MCF 10A (cell line): Measurements from ENCODE around the gene IRF2. TPM values are rescaled to one million over a fixed set of nuclear protein-coding genes. Genes with fewer than 3 reads are reported as not detected.
"Not testable (repeated sequence)": the region's sequence is repeated elsewhere in the genome, so short reads cannot be mapped to it uniquely, and the experiment has no call there.

Experiments
- BruUV-seq: library from RNA; stranded (reverse); fragments of 400-500 nt; replicated peaks from 2 replicates; lab custom pipeline; 2021; lab: Mats Ljungman, UMichigan
- CTCF ChIA-PET: fragments of 300-600 bp; sonication (Branson Sonifier 250); formaldehyde crosslinking; extraction: SDS; loops from one replicate; lab custom pipeline; 2021; ENCODE audit warnings: antibody characterized with exemption, inconsistent platforms; lab: Yijun Ruan, JAX
- POLR2A ChIA-PET: fragments of 300-600, 350-650 bp; sonication (Branson Sonifier 250); formaldehyde crosslinking; extraction: SDS; loops from one replicate; lab custom pipeline; 2020; ENCODE audit warnings: antibody characterized with exemption, inconsistent platforms; lab: Yijun Ruan, JAX
- DNase-seq: peaks from one replicate; pipeline ENCODE4 v3.0.0-alpha.2; 2018; ENCODE audit not compliant: unreplicated experiment
- H3K27ac Mint-ChIP-seq: one replicate; pipeline ENCODE4 v1.8.0; 2022; ENCODE audit warnings: mild to moderate bottlenecking, low read depth, mixed read lengths; ENCODE audit not compliant: unreplicated experiment
- H3K27me3 Mint-ChIP-seq: one replicate; pipeline ENCODE4 v1.8.0; 2022; ENCODE audit warnings: mixed read lengths; ENCODE audit not compliant: insufficient read depth, unreplicated experiment
- H3K36me3 Mint-ChIP-seq: one replicate; pipeline ENCODE4 v1.8.0; 2022; ENCODE audit warnings: mild to moderate bottlenecking, moderate library complexity, mixed read lengths; ENCODE audit not compliant: insufficient read depth, unreplicated experiment
- H3K4me1 Mint-ChIP-seq: one replicate; pipeline ENCODE4 v1.8.0; 2022; ENCODE audit warnings: mixed read lengths; ENCODE audit not compliant: insufficient read depth, unreplicated experiment
- H3K4me3 Mint-ChIP-seq: one replicate; pipeline ENCODE4 v1.8.0; 2022; ENCODE audit warnings: mild to moderate bottlenecking, moderate library complexity, mixed read lengths; ENCODE audit not compliant: unreplicated experiment
- H3K9me3 Mint-ChIP-seq: one replicate; pipeline ENCODE4 v1.8.0; 2022; ENCODE audit warnings: mixed read lengths; ENCODE audit not compliant: unreplicated experiment
- CTCF ChIP-seq: fragments of 200-600 bp; IDR thresholded peaks from one replicate; pipeline ENCODE4 v1.8.0; 2022; ENCODE audit warnings: antibody characterized with exemption, mild to moderate bottlenecking; ENCODE audit not compliant: unreplicated experiment
- intact Hi-C: fragments of 100-400 bp; cut with micrococcal nuclease; formaldehyde crosslinking; loops from 2 replicates; pipeline ENCODE4 v1.14.1; 2022
- total RNA-seq: library from RNA; stranded (reverse); gene quantifications from 2 replicates; pipeline ENCODE4 v1.2.3, GENCODE V29; 2022

IRF2 gene
- total RNA-seq, 1 experiment from 2014 or later = 20.8 TPM

GRCh38 chr4:184342167-184342856 is 132.0 kb downstream of the IRF2 start:
- no peak overlapping the region for H3K4me3 Mint-ChIP-seq
- no peaks in the 10 kb centered on the region for H3K27me3 Mint-ChIP-seq
- ChIA-PET POLR2A (interaction anchor here (0.6 to 1.0 kb wide), 3 partner anchors 11 to 138 kb away, joined by 3 to 4 read pairs (median 4); no protein-coding TSS in a partner anchor), CTCF (interaction anchor here (0.6 kb wide), 1 partner anchor 396 kb away, joined by 3 read pairs; no protein-coding TSS in a partner anchor)
- no peak overlapping the region for H3K27ac Mint-ChIP-seq
- H3K4me1 Mint-ChIP-seq = peaks cover 9% of the 10 kb centered on the region
- H3K36me3 Mint-ChIP-seq = no peaks in the 10 kb centered on the region
- BruUV-seq = no TSS peak
- TF ChIP-seq CTCF = no peak
- intact Hi-C loops = no loop called here
- no peaks in the 10 kb centered on the region for H3K9me3 Mint-ChIP-seq
- no peak for DNase-seq

DNA sequence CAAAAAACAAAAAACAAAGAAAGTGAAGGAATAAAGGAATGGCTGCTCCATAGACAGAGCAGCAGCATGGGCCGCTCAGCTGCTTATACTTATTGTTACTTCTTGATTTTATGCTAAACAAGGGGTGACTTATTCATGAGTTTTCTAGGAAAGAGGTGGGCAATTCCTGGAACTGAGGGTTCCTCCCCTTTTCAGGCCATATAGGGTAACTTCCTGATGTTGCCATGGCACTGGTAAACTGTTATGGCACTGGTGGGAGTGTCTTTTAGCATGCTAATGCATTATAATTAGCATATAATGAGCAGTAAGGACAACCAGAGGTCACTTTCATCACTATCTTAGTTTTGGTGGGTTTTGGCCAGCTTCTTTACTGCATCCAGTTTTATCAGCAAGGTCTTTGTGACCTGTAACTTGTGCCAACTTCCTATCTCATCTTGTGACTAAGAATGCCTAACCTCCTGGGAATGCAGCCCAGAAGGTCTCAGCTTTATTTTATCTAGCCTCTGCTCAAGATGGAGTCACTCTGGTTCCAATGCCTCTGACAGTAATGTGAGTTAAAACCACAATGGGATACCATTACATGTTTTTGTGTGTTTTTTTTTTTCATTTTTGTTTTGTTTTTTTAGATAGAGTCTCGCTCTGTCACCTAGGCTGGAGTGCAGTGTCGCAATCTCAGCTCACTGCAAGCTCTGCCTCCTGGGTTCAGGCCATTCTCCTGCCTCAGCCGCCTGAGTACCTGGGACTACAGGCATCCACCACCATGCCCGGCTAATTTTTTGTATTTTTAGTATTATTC is 134.8 kb downstream of the IRF2 start:
- H3K4me1 Mint-ChIP-seq, H3K27me3 Mint-ChIP-seq, H3K27ac Mint-ChIP-seq, H3K9me3 Mint-ChIP-seq, H3K4me3 Mint-ChIP-seq, BruUV-seq, H3K36me3 Mint-ChIP-seq, intact Hi-C loops: not testable (repeated sequence)
- peak; percentile 22 for DNase-seq
- CTCF ChIA-PET = interaction anchor here (0.6 kb wide), 1 partner anchor 25 kb away, joined by 3 read pairs; no protein-coding TSS in a partner anchor
- POLR2A ChIA-PET = interaction anchor here (0.7 kb wide), 1 partner anchor 114 kb away, joined by 3 read pairs; no protein-coding TSS in a partner anchor

DNA sequence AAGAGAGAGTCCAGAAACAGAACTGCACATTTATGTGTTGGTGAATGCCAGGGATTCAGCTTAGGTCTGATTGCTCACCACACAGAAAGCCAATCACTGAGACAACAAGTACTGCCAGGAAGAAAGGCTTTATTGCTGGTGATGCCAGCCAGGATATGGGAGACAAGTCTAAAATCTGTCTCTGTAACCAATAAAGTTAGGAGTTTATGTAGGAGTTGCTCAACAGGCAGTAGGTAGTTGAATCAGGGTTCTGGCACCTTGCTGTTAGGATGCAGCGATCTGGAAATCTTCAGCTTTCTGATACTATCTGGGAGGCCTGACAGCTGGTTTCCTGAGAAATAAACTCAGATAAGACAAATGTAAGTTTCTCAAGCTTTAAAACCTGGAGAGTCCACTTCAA is 136.4 kb downstream of the IRF2 start:
- DNase-seq = no peak
- Mint-ChIP-seq H3K27me3 (no peaks in the 10 kb centered on the region), H3K4me1 (no peaks in the 10 kb centered on the region), H3K36me3 (no peaks in the 10 kb centered on the region), H3K4me3 (no peak overlapping the region), H3K27ac (no peak overlapping the region), H3K9me3 (no peaks in the 10 kb centered on the region)
- TF ChIP-seq CTCF = no peak
- CTCF ChIA-PET = no interaction called here
- BruUV-seq = no TSS peak
- intact Hi-C loops = no loop called here
- POLR2A ChIA-PET = interaction anchor here (1.1 to 1.6 kb wide), 2 partner anchors 9 to 47 kb away, joined by 5 read pairs; no protein-coding TSS in a partner anchor

Other genes starting within 250 kb of the IRF2 start
- gene CASP3, start 174.9 kb upstream of the IRF2 start, total RNA-seq = 27.4 and 28.6 TPM in 2 replicates
- 19.2 and 20.7 TPM in 2 replicates for gene PRIMPOL, start 175.2 kb upstream of the IRF2 start, total RNA-seq